ENCODE measurements around the gene DHRS9.

DNA sequence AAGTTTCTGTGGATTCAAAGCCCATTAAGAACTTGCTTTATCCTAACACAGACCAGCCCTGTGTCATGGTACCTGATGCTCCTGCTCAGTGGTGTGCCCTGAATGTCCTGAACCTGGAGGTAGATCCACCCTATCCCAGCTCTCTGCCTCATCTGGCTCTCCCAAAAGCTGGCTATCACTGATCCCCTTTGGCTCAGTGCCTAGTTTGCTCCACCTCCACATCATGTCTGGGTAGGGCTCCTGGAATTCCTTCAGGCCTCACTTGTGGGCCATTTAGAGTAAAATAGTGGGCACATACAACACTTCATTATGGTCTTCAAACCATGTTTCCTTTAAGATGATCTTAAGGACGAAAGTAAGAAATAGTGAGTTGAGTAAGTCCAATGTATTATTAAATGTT lies 33.5 kb upstream of the DHRS9 start:
- TF ChIP-seq, protein P1, sequence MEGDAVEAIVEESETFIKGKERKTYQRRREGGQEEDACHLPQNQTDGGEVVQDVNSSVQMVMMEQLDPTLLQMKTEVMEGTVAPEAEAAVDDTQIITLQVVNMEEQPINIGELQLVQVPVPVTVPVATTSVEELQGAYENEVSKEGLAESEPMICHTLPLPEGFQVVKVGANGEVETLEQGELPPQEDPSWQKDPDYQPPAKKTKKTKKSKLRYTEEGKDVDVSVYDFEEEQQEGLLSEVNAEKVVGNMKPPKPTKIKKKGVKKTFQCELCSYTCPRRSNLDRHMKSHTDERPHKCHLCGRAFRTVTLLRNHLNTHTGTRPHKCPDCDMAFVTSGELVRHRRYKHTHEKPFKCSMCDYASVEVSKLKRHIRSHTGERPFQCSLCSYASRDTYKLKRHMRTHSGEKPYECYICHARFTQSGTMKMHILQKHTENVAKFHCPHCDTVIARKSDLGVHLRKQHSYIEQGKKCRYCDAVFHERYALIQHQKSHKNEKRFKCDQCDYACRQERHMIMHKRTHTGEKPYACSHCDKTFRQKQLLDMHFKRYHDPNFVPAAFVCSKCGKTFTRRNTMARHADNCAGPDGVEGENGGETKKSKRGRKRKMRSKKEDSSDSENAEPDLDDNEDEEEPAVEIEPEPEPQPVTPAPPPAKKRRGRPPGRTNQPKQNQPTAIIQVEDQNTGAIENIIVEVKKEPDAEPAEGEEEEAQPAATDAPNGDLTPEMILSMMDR (IDR thresholded peaks at IDR 0.05), result no peak
- no peak for TF ChIP-seq POLR2A (IDR thresholded peaks at IDR 0.05)
